Tibial nerve (tissue), 4 donors: ENCODE results near the gene THUMPD2.

Experiments
- EP300 ChIP-seq, 2 donors: sonication (generic); formaldehyde crosslinking; IDR thresholded peaks; one replicate each; pipeline ENCODE4 v1.6.1; 2017; ENCODE audit warnings: antibody characterized with exemption in 2 of 2, mild to moderate bottlenecking in 1 of 2
- POLR2A ChIP-seq, 2 donors: fragments of 450-650 bp; IDR thresholded peaks; one replicate each; pipeline ENCODE4 v1.6.1; 2017; ENCODE audit warnings: antibody characterized with exemption in 2 of 2, mild to moderate bottlenecking in 2 of 2, moderate library complexity in 2 of 2
- TF ChIP-seq, protein P1 (sequence below), 5 experiments: fragments of 200-600 bp in 3 of 5; fragments of 450-650 bp in 2 of 5; sonication (generic) in 3 of 5; IDR thresholded peaks; one replicate each; pipeline ENCODE4 v1.5.1; 2016 to 2019; ENCODE audit warnings: antibody characterized with exemption in 5 of 5, mild to moderate bottlenecking in 3 of 5, moderate library complexity in 2 of 5

DNA sequence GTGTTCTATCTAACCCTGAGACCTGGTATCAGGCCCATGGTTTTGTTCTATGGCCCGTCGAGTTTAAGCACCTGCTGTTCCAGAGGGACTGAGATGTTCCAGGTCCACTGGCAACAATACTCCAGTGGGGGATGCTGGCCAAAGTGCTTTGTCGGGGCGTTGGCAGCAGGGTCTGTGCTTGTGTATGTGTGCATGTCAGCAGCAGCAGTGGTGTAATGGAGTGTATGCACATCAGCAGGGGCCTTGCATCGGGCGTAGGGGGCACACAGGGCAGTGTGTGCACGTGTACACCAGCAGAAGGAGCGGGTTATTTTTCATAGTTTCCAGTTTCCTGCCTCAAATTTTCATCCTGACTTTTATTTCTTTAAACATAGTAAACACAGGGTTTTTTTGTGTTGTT lies 37.8 kb upstream of the THUMPD2 start:
- TF ChIP-seq, protein P1, sequence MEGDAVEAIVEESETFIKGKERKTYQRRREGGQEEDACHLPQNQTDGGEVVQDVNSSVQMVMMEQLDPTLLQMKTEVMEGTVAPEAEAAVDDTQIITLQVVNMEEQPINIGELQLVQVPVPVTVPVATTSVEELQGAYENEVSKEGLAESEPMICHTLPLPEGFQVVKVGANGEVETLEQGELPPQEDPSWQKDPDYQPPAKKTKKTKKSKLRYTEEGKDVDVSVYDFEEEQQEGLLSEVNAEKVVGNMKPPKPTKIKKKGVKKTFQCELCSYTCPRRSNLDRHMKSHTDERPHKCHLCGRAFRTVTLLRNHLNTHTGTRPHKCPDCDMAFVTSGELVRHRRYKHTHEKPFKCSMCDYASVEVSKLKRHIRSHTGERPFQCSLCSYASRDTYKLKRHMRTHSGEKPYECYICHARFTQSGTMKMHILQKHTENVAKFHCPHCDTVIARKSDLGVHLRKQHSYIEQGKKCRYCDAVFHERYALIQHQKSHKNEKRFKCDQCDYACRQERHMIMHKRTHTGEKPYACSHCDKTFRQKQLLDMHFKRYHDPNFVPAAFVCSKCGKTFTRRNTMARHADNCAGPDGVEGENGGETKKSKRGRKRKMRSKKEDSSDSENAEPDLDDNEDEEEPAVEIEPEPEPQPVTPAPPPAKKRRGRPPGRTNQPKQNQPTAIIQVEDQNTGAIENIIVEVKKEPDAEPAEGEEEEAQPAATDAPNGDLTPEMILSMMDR (IDR thresholded peaks at IDR 0.05) = no peak
- TF ChIP-seq POLR2A (IDR thresholded peaks at IDR 0.05) (no peak), EP300 (IDR thresholded peaks at IDR 0.05) (no peak)
